GM23338 (cell line): Measurements from ENCODE around the gene STK16. TPM values are rescaled to one million over a fixed set of nuclear protein-coding genes. Genes with fewer than 3 reads are reported as not detected.

Source experiments
- ATAC-seq: fragments of 200-7000 bp; cut with Tn5 transposase; 3 replicates; pipeline ENCODE4 v1.9.1; 2020
- DNase-seq: peaks from one replicate; pipeline ENCODE4 v3.0.0-alpha.2; 2015; ENCODE audit warnings: low spot score
- H2AFZ ChIP-seq: fragments of 200-600 bp; sonication (generic); 2 replicates; pipeline ENCODE4 v1.8.0; 2016; ENCODE audit warnings: antibody characterized with exemption, mild to moderate bottlenecking, moderate library complexity
- H3F3A ChIP-seq: fragments of 200-600 bp; sonication (generic); replicated peaks from 2 replicates; pipeline ENCODE4 v1.8.0; 2017; ENCODE audit warnings: antibody characterized with exemption, mixed run types, low read depth
- H3K27ac ChIP-seq: fragments of 200-600 bp; sonication (generic); 2 replicates; pipeline ENCODE4 v1.6.1; 2016; ENCODE audit warnings: low read depth
- H3K27me3 ChIP-seq: fragments of 200-600 bp; sonication (generic); 2 replicates; pipeline ENCODE4 v1.8.0; 2016; ENCODE audit warnings: mild to moderate bottlenecking, mixed run types, moderate library complexity; ENCODE audit not compliant: insufficient read depth
- H3K36me3 ChIP-seq: fragments of 200-600 bp; sonication (generic); 2 replicates; pipeline ENCODE4 v1.8.0; 2016; ENCODE audit warnings: mild to moderate bottlenecking; ENCODE audit not compliant: insufficient read depth
- H3K4me1 ChIP-seq: fragments of 200-600 bp; sonication (generic); 2 replicates; pipeline ENCODE4 v1.8.0; 2016; ENCODE audit warnings: mild to moderate bottlenecking, moderate library complexity; ENCODE audit not compliant: insufficient read depth
- H3K4me2 ChIP-seq: fragments of 200-600 bp; sonication (generic); 2 replicates; pipeline ENCODE4 v1.7.1; 2017; ENCODE audit warnings: mixed run types
- H3K4me3 ChIP-seq: fragments of 200-600 bp; sonication (generic); 2 replicates; pipeline ENCODE4 v1.6.1; 2016; ENCODE audit warnings: mixed run types
- H3K79me2 ChIP-seq: fragments of 200-600 bp; sonication (generic); replicated peaks from 2 replicates; pipeline ENCODE4 v1.8.0; 2017; ENCODE audit warnings: mild to moderate bottlenecking; ENCODE audit not compliant: insufficient read depth
- H3K9me2 ChIP-seq: fragments of 200-600 bp; sonication (generic); 2 replicates; pipeline ENCODE4 v1.8.0; 2017; ENCODE audit not compliant: insufficient read depth
- H4K20me1 ChIP-seq: fragments of 200-600 bp; sonication (generic); replicated peaks from 2 replicates; pipeline ENCODE4 v1.8.0; 2017; ENCODE audit warnings: mild to moderate bottlenecking; ENCODE audit not compliant: insufficient read depth
- H3K27ac Mint-ChIP-seq: 2 replicates; pipeline ENCODE4 v1.8.0; 2020; ENCODE audit warnings: inconsistent platforms, mild to moderate bottlenecking, moderate library complexity, mixed read lengths
- H3K27me3 Mint-ChIP-seq: 3 replicates; pipeline ENCODE4 v1.8.0; 2022; ENCODE audit warnings: low read depth, mild to moderate bottlenecking, moderate library complexity, mixed read lengths, inconsistent platforms; ENCODE audit not compliant: insufficient read depth, poor library complexity
- H3K36me3 Mint-ChIP-seq: 3 replicates; pipeline ENCODE4 v1.8.0; 2021; ENCODE audit warnings: low read depth, mild to moderate bottlenecking, inconsistent platforms, moderate library complexity, mixed read lengths
- H3K4me1 Mint-ChIP-seq: 3 replicates; pipeline ENCODE4 v1.8.0; 2020; ENCODE audit warnings: mild to moderate bottlenecking, inconsistent platforms, mixed read lengths
- H3K4me3 Mint-ChIP-seq: 3 replicates; pipeline ENCODE4 v1.8.0; 2021; ENCODE audit warnings: moderate library complexity, mild to moderate bottlenecking, inconsistent platforms, mixed read lengths
- H3K9me3 Mint-ChIP-seq: 3 replicates; pipeline ENCODE4 v1.8.0; 2020; ENCODE audit warnings: moderate library complexity, mild to moderate bottlenecking, inconsistent platforms, mixed read lengths
- ETS1 ChIP-seq: IDR thresholded peaks from 2 replicates; pipeline ENCODE4 v1.6.1; 2016; ENCODE audit warnings: antibody characterized with exemption
- EZH2 ChIP-seq: fragments of 200-600 bp; sonication (generic); IDR thresholded peaks from one replicate; pipeline ENCODE4 v1.8.0; 2017; ENCODE audit warnings: antibody characterized with exemption, mild to moderate bottlenecking, low read depth; ENCODE audit not compliant: unreplicated experiment
- POLR2AphosphoS5 ChIP-seq: IDR thresholded peaks from 2 replicates; pipeline ENCODE4 v1.6.1; 2016; ENCODE audit warnings: antibody characterized with exemption, low read depth
- REST ChIP-seq: IDR thresholded peaks from one replicate; pipeline ENCODE4 v1.6.1; 2018; ENCODE audit warnings: antibody characterized with exemption; ENCODE audit not compliant: unreplicated experiment
- ZNF462 ChIP-seq: fragments of 250-450 bp; sonication (Bioruptor Pico); IDR thresholded peaks from 2 replicates; pipeline ENCODE4 v1.5.0; 2020; ENCODE audit warnings: mild to moderate bottlenecking, moderate library complexity
- polyA plus RNA-seq: library from polyadenylated mRNA; unstranded; fragments of >200 nt; fragmentation: Nextera tagmentation; extraction: Ambion mirVana; gene quantifications from 2 replicates; pipeline ENCODE4 v1.2.1, GENCODE V29; 2016
- total RNA-seq: library from RNA; depleted of rRNA; stranded (reverse); fragments of >200 nt; shearing (Covaris generic); gene quantifications from 2 replicates; pipeline ENCODE4 v1.2.3, GENCODE V29; 2014

The STK16 gene
- total and polyA plus RNA-seq, 2 experiments from 2014 or later, result 3.1 to 17.0 TPM

GRCh38 chr2:219218217-219218731 is 27.0 kb upstream of the STK16 start (continued):
- TF ChIP-seq REST, result peak; percentile 71

GRCh38 chr2:219218732-219219701 is 26.3 kb upstream of the STK16 start, which contains the start of gene ABCB6:
Gene ABCB6 (minus strand): TSS chr2:219218958. CDS start chr2:219218673, 285 bp downstream.
- Histone ChIP-seq H3F3A (peaks cover 9% of the 10 kb centered on the region; the same call in 1 of the 2 replicates), H3K27ac (peak within 1 kb of the TSS; percentile 80; the same call in 1 of the 2 replicates), H3K4me1 (peaks cover 17% of the 10 kb centered on the region), H3K36me3 (peaks cover 5% of the 10 kb centered on the region; the same call in 1 of the 2 replicates), H3K4me3 (peak within 1 kb of the TSS; percentile 81), H3K79me2 (no peaks in the 10 kb centered on the region), H2AFZ (peak within 1 kb of the TSS; percentile 81; the same call in 1 of the 2 replicates), H3K27me3 (no peaks in the 10 kb centered on the region), H3K4me2 (peak within 1 kb of the TSS; percentile 90), H3K9me2 (no peaks in the 10 kb centered on the region), H4K20me1 (no peaks in the 10 kb centered on the region; the same call in 1 of the 2 replicates)
- peak; percentile 95 for DNase-seq
- H3K4me3 Mint-ChIP-seq, result peak within 1 kb of the TSS; percentile 90
- H3K27me3 Mint-ChIP-seq, result peaks cover 14% of the 10 kb centered on the region
- peak; percentile 73 for ATAC-seq
- H3K27ac Mint-ChIP-seq, result peak within 1 kb of the TSS; percentile 95
- no peak for TF ChIP-seq ZNF462 (CRISPR knock-in tag)
- TF ChIP-seq EZH2, result no peak
- TF ChIP-seq ETS1, result peak; percentile 24; the same call in 1 of the 2 replicates
- TF ChIP-seq POLR2AphosphoS5, result peak; percentile 84
- H3K9me3 Mint-ChIP-seq, result no peaks in the 10 kb centered on the region
- peaks cover 21% of the 10 kb centered on the region for H3K4me1 Mint-ChIP-seq
- peaks cover 45% of the 10 kb centered on the region for H3K36me3 Mint-ChIP-seq
